Measurements from ENCODE around the gene CARS1.

CARS1 gene

GRCh38 chr11:3037945-3038271 lies 19.3 kb downstream of the CARS1 start:
- DNase-seq (ENCODE audit: low spot score) = no peak
- in situ Hi-C loops (cut with MboI; ENCODE audit: low pct_unique_long_range_greater_than_20kb, low sequenced_read_pairs, unreplicated experiment) = no loop called here
- no peak for TF ChIP-seq CTCF (IDR thresholded peaks at IDR 0.05; ENCODE audit: extremely low read depth, insufficient read depth, missing control alignments)

DNA sequence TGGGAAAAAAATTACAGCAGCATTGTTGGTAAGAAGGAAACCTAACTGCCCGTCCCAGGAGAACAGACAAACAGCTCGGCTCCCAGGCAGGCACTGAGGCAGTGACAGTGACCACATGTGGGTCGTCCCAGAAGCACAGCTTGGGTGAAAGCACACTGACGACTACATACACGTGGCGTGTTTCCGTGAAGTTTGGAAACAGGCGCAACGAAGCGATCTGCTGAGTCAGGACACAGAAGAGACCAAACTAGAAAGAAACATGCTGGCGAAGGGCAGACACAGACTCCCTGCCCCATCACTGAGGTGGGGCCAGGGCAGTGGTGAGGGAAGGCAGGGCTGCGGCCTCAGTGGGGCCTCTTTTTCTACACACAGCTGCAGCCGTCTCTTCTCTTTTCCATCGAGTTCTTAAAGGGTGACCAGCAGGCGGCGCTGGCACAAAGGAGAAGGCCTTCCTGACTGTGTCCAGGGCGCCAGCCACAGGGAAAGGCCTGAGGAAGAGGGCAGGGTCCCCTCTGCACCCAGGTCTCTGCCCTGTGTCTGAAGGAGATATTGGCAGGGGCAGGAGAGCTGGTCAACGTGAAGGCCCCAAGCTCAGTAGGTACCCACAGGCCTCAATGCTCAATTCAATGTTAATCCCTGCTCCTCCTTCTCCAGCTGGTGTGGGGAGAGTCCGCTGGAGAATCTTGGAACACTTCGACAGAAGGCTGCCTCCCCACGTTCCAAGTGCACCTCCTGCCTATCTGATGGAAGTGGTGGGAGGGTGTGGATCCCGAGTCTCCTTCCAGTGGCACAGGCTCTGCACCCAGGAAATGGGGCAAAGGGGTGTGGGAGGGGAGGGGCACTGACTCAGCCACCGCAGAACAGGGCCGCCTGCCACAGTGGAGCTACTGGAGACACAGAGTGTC lies 19.9 kb downstream of the CARS1 start:
- peak; percentile 63 for DNase-seq (ENCODE audit: low spot score)
- in situ Hi-C loops (cut with MboI; ENCODE audit: low pct_unique_long_range_greater_than_20kb, low sequenced_read_pairs, unreplicated experiment) = no loop called here

DNA sequence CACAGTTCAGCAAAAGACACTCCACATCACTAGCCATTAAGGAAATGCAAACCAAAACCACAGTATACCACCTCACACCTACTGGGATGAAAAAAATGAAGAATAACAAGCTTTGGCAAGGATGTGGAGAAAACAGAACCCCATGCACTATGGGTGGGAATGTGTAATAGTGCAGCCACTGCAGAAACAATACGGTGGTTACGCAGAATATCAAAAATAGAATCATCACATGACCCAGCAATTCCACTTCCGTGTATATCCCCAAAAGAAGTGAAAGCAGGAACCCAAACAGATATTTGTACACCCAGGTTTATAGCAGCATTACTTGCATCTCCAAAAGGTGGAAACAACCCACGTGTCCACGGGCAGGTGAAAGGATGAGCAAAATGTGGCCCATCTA lies 20.8 kb downstream of the CARS1 start:
- in situ Hi-C loops (cut with MboI; ENCODE audit: low pct_unique_long_range_greater_than_20kb, low sequenced_read_pairs, unreplicated experiment) = no loop called here
- no peak for DNase-seq (ENCODE audit: low spot score)
- no peak for TF ChIP-seq CTCF (IDR thresholded peaks at IDR 0.05; ENCODE audit: extremely low read depth, insufficient read depth, missing control alignments)

More for the DNA sequence above, 19.9 kb downstream of the CARS1 start:
- peak; percentile 81 for TF ChIP-seq CTCF (IDR thresholded peaks at IDR 0.05; ENCODE audit: extremely low read depth, insufficient read depth, missing control alignments)

DNA sequence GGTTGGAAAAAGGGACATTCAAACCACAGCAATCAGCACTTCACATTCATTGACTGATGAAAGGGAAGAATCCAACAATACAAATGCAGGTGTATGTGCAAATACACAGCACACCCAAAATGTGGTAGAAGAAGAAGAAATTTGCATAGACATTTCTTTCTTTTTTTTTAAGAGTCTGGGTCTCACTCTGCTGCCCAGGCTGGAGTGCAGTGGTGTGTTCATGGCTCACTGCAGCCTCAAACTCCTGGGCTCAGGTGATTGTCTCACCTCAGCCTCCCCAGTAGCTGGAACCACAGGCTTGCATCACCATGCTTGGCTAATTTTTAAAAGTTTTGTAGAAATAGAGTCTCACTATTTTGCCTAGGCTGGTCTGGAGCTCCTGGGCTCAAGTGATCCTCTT lies 21.9 kb downstream of the CARS1 start:
- TF ChIP-seq CTCF (IDR thresholded peaks at IDR 0.05; ENCODE audit: extremely low read depth, insufficient read depth, missing control alignments) = no peak
- no peak for DNase-seq (ENCODE audit: low spot score)
- in situ Hi-C loops (cut with MboI; ENCODE audit: low pct_unique_long_range_greater_than_20kb, low sequenced_read_pairs, unreplicated experiment) = no loop called here

GRCh38 chr11:3030289-3031070 lies 26.7 kb downstream of the CARS1 start:
- no peak for DNase-seq (ENCODE audit: low spot score)
- in situ Hi-C loops (cut with MboI; ENCODE audit: low pct_unique_long_range_greater_than_20kb, low sequenced_read_pairs, unreplicated experiment) = no loop called here
- no peak for TF ChIP-seq CTCF (IDR thresholded peaks at IDR 0.05; ENCODE audit: extremely low read depth, insufficient read depth, missing control alignments)

GRCh38 chr11:3028813-3029212 lies 28.4 kb downstream of the CARS1 start:
- no peak for DNase-seq (ENCODE audit: low spot score)
- TF ChIP-seq CTCF (IDR thresholded peaks at IDR 0.05; ENCODE audit: extremely low read depth, insufficient read depth, missing control alignments) = no peak
- in situ Hi-C loops (cut with MboI; ENCODE audit: low pct_unique_long_range_greater_than_20kb, low sequenced_read_pairs, unreplicated experiment) = no loop called here

All from GM13977 (cell line).